DMS114 treated with DMSO at 0.1 percent for 48 hours (cell line): Measurements from ENCODE around the gene NIBAN1.
"Not testable (repeated sequence)": the region's sequence is repeated elsewhere in the genome, so short reads cannot be mapped to it uniquely, and the experiment has no call there.

Source experiments
- DNase-seq: peaks from one replicate; lab custom pipeline; 2025; ENCODE audit not compliant: unreplicated experiment; lab: John Stamatoyannopoulos, UW

Gene NIBAN1

DNA sequence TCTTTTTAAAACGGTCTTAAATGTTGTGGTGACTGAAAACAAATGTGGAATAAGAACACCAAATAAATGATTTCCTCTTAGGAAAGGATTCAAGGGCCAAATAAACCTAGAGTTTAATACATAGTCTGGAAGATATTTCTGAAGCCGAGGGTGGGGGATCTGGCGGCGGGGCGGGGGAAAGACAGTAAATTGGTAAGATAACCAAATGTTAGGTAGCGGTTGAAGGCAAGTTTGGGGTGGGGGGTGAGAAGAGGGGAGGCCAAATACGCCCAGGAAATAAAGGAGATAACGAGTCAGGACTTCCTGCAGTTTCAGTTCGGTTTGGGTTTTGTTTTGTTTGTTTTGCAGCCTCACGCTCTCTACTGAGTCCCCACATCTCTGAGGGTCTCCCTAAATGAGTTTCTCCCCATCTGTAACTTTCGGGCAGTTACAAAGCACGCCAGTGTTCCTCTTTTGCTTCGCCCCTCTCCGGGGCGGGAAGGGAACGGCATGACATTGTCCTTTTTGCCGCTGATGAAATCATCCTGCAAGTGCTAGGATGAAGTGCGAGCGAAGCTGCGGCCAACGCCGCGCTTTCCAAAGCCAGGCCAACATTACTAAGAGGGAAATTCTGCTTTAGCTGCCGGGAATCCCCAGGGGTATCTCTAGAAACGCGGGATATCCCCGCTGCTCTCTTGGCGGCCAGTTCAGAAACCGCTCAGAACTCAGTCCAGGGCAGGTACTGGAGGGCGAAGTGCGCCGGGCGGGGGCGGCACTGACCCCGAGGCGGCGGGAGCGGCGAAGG lies 844 bp downstream of the NIBAN1 start:
- DNase-seq: no peak

DNA sequence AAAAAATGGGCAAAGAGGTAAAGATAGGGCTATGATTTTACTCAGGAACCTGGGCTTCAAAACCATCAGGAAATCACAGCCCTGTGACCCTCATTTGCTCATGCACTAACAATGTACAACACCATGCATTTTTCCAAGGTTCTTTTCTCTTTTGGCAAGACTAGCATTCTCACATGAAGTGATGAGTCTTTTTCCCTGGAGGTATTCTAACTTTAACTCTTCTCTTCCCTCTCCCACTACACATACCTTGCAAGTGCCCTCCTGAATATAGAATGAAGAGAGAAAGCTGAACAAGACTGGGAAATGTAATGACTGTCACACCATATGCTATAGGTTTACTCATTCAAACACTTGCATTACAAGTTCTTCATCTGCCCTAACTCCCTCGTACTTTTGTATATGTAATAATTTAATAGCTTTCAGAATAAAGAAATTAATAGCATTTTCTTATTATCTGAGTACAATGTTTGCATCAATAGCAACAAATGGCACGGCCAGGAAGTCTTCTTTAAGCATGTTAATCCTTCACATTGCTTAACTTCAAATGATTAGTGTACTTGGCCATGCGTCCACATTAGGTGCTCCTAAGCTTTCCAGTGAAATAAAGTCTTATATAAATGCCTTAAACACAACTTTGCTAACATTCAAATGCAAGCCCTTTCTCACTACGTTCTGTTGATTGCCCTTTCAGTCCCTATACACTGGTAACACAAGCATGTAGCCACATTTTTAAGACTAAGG lies 1.8 kb downstream of the NIBAN1 start:
- DNase-seq: no peak

DNA sequence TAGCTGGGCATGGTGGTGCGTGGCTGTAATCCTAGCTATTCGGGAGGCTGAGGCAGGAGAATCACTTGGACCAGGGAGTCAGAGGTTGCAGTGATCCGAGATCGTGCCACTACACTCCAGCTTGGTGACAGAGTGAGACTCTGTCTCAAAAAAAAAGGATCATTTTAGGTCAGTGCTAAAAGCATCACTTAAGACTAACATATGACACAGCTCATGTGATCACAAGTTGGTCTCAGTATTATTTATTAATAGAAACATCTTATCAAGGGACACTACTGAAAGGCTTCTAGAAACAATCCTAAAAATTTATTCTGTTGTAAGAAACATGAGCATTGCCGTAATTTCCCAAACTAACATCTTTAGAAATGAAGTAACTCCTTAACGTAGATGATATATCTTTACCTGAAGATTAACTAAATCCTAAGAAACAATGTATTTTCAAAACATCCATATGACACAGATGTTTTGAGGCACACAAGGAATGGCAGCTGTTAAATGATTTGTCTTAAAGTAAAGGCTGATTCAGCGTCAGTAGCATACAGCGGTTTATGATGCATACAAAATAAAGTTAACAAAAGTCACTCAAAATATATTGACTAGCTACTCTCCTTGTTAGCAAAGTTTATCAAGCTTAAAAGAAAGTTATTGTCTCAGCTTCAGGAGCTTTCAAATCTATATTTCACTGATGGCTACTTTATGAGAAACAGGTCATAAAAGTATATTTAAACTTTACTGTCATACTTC lies 2.6 kb downstream of the NIBAN1 start:
- DNase-seq: no peak

DNA sequence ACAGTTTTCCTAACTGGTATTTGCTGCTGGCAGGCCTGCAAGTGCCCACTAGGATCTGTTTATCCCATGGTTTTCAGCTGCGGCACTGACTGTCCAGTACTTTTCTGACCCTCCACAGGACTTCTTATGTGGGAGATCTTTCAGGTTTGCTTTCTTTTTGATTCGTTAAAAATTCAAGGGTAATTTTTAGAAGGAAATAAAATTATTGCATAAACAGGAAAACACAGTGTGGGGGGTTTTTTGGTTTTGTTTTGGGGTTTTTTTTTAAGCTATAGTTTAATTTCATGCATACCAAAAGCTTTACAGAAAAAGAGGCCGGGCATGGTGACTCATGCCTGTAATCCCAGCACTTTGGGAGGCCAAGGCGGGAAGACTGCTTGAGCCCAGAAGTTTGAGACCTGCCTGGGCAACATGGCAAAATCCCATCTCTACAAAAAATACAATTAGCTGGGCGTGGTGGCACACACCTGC lies 3.6 kb downstream of the NIBAN1 start:
- no peak for DNase-seq

DNA sequence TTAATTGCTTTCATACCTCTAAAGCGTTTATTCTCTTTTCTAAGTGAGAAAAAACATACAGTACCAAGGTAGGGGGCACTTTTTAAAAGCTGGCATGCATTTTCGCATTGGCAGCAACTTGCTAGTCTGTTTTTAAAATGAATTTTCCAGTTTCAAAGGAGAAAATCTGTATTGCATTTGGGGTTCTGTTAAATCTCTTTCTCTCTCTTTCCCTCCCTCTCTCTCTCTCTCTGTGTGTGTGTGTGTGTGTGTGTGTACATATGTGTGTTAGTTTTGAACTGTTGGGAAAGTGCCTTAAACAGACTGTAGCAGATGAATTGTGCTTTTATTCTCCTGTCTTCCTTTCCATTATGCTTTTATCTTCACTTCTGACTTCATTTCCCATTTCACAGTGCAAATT lies 7.3 kb downstream of the NIBAN1 start:
- no peak for DNase-seq

DNA sequence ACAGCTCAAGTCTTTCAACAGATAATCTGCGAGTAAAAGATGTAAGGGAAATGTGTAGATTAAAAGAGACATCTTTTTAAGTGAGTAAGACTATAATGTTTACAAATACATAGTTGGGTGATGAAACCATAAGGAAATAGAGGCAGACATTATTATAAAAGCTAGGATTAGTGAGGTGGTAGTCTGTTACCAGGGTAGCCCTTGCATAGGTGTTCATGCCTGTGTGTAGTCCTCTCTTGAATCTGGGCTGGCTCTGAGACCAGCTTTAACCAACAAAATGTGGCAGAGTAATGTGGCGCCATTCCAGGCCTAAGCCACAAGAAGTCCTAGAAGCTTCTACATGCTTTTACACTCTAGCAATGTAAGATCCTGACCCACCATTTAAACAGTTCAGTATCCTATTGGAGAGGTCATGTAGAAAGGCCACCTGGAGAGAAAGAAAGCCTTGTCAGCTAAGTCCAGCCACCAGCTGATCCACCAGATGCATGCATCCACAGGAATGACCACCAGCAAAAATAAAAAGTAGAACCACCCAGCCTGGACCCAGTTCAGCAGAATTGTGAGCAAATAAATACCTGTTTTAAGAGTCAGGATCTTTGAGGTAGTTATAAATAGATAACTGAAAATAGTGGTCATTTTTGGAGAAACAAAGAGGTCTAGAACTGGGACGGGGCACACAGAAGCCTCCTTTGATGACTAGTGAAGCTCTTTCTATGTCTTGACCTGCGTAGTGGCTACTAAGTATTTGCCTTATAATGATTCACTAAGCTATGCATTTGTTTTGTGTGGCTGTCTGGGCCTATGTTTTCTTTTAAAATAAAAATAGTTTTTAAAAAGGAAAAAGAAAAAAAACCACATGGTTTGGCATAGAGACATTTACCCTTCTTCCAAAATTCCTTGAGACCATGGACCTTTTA lies 8.1 kb downstream of the NIBAN1 start:
- DNase-seq: no peak

DNA sequence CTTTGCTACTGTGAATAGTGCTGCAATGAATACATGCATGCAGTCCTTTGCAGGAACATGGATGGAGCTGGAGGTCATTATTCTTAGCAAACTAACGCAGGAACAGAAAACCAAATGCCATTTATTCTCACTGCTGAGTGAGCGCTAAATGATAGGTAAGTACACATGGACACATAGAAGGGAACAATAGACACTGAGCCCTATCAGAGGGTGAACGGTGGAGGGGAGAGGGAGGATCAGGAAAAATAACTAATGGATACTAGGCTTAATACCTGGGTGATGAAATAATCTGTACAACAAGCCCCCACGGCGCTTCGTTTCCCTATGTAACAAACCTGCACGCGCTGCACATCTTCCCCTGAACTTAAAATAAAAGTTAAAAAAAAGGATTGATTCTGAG lies 8.9 kb downstream of the NIBAN1 start:
- no peak for DNase-seq

DNA sequence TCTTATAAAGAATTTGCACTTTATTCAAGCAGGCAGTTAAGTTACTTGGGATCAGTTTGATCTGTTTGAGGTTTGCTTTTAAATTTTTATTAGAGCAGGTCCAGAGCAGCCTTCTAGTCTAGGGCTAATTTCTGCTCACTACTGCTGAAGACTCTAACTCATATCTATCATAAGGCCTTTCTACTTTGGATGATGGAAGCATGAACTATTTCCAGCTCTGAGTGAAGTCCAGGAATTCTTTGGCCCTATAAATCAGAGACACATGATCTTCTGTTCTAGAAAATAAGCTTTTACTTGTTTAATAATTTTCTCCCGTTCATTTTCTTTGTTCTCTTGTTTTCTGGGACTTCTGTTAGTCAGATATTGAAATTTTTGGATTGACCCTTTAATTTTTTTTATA lies 14.7 kb downstream of the NIBAN1 start:
- DNase-seq: no peak

DNA sequence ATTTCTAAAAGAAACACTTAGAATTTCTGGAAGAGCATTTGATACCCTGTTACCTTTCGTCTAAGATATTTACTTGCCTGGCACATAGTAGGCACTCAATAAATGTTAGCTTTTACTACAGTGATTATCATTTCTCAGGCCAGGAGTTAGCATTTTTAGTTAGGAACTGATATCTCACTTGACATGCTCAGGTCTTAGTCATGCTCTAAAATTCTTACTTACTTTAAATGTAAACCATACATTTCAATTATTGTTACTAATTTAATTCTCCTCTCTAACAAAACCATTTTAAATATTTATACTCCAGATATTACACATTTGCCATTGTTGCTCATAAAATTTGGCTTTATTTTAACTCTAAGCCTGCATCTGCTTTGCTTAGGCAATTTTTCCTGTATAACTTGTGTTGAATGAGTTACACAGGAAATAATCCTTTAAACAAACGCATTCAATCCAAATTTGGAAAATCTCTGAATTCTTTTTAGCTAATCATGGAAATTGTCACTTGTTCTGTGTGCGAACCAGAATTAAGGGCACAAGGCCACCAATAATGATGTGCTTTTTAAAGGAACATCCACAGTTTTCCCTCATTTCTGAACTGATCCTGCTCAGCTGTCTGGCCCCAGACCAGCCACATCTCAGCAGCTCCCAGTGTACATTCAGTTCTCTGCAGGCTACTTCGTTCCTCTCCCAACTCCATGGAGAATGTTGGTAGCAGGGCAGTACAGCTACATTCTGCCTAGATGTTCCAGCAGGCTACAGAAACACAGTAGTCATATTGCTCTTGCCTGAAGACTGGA lies 15.6 kb downstream of the NIBAN1 start:
- DNase-seq: no peak

DNA sequence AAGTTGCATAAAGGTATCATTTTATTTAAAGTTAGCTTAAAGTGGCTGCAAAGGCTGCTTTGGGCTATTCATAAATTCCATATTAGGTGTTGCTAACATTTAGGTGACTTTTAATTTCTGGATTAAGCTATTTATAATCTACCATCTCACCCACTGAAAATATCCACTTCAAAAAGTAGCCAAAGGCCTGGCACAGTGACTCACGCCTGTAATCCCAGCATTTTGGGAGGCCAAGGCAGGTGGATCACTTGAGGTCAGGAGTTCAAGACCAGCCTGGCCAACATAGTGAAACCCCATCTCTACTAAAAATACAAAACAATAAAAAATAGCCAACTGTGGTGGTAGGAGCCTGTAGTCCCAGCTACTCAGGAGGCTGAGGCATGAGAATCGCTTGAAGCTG lies 16.4 kb downstream of the NIBAN1 start:
- not testable (repeated sequence) for DNase-seq

DNA sequence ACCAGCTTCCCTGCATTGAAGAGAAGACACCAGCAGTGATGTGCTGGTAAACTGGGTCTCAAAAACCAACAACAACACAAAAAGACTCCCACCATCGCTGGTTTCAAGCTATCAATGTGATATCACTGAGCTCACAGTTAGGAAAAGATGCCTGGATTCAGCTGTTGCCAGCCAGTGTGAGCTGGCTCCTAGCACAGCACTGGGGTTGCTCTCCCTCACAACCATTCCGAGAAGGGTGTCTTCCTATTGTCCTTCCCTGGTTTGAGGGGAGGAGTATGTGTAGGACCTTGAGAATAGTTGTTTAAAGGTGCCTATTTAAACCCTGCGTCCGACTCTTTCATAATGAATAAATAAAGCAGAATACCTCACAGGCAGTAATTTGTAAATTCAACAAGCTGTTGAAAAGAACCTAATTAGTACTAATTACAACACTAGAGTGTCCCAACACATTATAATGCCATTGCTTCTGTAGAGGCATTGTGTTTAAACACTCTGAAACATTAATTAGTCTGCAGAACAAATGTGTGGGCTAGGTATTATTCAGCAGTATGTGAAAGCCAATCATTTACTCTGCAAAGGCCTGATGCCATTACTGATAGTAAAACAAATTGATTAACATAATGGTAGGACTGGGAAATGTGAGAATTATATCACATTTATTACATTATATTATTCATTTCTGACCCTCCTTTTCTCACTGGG lies 17.2 kb downstream of the NIBAN1 start:
- DNase-seq: no peak

DNA sequence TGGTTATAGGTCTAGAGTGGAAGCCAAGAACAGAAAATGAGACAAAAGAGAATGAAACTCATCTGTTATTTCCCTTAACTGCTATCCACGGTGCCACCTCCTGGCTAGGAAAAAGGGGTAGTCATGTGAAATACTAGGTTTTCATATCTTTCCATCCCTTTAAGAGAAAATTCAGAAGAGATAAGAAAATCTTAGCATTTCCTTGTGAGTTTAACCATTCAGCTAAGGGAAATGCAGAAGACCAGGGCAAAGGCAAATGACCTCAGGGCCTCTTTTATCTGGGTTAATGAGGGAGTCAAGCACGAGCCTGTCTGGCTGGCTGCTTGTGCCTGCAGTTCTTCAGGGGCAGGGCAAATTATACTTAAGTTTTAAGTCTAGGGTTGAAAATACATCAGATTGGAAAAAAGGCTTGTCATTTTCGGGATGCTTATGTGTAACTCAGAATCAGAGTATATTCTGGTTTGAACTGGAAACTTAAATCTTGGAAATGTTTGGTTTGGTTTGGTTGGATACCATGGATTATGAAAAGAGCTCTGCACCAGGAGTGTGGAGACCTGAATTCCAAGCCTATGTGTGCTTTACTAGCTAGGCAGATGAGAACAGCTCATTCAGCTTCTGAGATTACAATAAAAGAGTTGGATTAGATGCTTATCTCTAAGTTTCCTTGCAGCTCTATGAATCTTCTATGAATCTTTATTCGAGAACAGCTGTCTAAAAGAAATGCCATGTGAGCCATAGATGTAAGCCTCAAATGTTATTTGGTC lies 19.9 kb downstream of the NIBAN1 start:
- no peak for DNase-seq

DNA sequence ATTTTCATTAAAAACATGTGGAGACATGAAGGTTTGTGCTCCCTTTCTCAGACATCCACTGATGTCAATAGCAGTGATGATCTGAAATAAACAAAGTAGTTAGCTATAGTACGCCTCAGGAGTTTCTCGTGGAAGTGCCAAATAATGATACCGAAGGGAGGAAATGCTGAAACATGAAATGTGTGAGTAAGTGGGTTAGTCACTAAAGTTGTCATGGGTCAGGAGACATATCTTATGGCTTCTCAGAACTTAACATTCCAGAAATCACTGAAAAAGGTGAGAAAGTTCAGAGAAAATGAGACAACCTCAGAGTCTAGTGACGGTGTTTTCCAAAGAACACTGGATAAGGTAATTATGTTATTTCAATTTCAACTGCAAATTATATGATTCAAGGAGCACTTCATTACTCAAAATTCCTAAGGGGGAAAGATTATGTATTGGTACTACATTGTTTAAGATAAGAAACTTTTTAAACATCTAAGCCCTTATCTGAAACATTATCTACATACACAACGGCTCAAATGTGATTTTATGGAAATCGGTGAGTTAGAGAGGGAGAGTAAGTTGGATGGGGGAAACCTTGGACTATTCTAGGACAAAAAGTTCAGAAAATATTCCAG lies 20.6 kb downstream of the NIBAN1 start:
- no peak for DNase-seq

DNA sequence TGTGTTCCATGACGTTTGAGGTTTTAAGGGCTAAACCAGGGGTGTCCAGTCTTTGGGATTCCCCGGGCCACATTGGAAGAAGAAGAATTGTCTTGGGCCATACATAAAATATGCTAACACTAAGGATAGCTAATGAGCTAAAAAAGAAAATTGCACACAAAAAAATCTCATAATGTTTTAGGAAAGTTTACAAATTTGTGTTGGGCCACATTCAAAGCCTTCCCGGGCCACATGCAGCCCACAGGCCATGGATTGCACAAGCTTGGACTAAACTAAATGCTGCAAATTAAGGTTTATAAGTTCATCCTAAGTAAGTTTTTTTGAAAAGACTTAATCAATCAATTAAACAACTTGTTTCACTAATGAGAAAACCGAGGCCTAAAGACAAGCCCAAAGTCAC lies 21.9 kb downstream of the NIBAN1 start:
- DNase-seq: no peak

DNA sequence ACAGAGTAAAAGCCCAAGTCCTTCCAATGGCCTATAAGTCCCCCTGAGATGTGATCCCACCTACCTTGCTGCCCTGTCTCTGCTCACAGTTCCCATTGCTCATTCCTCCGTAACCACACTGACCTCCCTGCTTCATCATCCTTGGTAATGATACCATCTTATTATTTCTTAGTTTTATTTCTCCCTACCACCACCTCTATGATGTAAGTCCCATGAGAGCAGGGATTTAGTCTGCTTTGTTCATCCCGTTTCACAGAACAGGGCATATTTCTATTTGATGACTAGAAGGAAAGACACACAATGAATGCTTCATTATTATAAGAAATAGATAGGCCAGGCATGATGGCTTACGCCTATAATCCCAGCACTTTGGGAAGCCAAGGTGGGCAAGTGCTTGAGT lies 22.5 kb downstream of the NIBAN1 start:
- DNase-seq: no peak

DNA sequence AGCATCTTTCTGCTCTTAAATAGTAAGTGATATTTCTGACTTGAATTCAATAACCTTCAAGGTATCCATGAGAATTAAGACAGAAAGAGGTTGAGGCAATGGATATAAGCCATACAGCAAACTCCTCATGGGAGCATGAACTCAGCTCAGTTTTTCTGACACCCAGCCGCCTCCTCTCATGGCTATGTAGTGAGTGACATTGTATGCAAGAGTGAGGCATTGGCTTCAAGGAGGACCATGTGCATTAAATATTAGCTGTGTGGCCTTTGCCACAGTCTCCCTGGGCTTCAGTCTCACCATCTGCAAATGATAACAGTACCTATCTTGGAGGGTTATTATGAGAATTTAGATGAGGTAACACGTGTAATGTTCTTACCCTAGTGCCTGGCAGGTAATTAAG lies 23.4 kb downstream of the NIBAN1 start:
- DNase-seq: no peak

DNA sequence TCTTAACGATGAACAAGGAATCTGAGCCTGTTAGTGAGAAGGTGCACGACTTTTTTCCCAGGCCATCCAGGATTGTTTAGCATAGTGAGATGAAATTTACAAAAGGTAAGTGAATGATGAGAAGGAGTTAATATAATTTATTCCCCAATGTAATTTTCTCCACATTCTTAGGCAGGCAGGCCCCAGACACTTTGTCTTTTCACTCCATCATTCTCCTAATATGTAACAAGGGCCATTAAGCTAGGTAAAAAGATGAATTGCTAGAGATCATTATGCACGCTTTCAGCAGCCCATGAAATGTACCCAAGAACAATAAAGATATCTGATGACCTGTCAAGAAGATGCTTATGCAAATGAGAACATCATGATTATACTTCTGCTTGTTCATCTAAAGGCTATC lies 24.1 kb downstream of the NIBAN1 start:
- DNase-seq: no peak
